HG02642 (cell line): Measurements from ENCODE around the gene KLHDC4.
"Not testable (repeated sequence)": the region's sequence is repeated elsewhere in the genome, so short reads cannot be mapped to it uniquely, and the experiment has no call there.

ENCODE experiments used
- ATAC-seq: cut with Tn5 transposase; IDR thresholded peaks from one replicate; pipeline ENCODE4 v1.9.1; 2021; ENCODE audit warnings: mild to moderate bottlenecking; ENCODE audit not compliant: unreplicated experiment, poor library complexity

Gene KLHDC4

GRCh38 chr16:87789437-87790291 is 23.9 kb upstream of the KLHDC4 start:
- no peak for ATAC-seq

DNA sequence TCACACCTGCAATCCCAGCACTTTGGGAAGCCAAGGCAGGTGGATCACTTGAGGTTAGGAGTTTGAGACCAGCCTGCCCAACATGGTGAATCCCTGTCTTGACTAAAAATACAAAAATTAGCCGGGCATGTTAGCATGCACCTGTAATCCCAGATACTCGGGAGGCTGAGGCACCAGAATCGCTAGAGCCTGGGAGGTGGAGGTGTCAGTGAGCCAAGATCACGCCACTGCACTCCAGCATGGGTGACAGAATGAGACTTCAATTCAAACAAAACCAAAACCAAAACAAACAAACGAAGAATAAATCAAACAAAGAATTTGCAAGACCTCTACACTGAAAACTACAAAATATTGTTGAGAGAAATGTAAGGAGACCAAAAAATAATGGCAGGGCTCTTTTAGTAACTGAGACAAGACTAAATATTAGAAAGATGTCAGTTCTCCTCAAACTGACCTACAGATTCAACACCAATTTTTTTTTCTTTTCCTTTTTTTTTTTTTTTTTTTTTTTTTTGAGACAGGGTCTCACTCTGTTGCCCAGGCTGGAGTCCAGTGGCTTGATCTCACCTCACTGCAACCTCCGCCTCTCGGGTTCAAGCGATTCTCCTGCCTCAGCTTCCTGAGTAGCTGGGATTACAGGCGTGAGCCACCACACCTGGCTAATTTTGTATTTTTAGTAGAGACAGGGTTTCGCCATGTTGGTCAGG is 23.1 kb upstream of the KLHDC4 start:
- ATAC-seq: not testable (repeated sequence)

DNA sequence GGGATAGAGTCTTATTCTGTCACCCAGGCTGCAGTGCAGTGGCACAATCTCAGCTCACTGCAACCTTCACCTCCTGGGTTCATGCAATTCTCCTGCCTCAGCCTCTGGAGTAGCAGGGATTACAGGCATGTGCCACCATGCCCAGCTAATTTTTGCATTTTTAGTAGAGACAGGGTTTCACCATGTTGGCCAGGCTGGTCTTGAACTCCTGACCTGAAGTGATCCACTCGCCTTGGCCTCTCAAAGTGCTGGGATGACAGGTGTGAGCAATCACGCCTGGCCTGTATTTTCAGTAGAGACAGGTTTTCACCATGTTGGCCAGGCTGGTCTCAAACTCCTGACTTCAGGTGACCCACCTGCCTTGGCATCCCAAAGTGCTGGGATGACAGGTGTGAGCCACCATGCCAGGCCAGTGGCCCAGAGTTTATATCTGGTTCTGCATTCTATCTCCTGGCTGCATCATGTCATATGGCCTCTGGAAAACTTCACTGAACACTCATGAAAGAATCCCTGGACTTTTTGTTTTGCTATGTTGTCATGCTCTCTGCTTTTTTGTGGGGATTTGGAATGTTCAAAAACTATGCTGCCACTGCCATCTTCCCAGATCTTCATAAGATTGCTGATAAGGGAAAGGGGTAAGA is 21.8 kb upstream of the KLHDC4 start:
- not testable (repeated sequence) for ATAC-seq

GRCh38 chr16:87784812-87785211 is 19.0 kb upstream of the KLHDC4 start:
- ATAC-seq: no peak

DNA sequence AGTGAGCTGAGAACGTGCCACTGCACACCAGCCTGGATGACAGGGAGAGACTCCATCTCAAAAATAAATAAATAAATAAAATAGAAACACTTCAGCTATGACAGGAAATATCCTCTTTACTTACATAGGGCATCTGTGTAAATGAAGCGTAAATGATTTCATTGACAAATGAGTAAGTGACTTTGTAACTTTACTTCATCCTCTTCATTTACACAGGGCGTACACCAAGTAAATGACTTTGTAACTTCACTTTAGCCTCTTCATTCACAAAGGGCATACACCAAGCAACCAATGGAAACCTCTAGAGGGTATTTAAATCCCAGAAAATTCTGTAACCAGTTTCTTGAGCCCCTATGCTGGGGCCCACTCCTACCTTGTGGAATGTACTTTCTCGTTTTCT is 16.2 kb upstream of the KLHDC4 start:
- no peak for ATAC-seq

- ATAC-seq: no peak
Observed at GRCh38 chr16:87780385-87780989, 14.7 kb upstream of the KLHDC4 start.

DNA sequence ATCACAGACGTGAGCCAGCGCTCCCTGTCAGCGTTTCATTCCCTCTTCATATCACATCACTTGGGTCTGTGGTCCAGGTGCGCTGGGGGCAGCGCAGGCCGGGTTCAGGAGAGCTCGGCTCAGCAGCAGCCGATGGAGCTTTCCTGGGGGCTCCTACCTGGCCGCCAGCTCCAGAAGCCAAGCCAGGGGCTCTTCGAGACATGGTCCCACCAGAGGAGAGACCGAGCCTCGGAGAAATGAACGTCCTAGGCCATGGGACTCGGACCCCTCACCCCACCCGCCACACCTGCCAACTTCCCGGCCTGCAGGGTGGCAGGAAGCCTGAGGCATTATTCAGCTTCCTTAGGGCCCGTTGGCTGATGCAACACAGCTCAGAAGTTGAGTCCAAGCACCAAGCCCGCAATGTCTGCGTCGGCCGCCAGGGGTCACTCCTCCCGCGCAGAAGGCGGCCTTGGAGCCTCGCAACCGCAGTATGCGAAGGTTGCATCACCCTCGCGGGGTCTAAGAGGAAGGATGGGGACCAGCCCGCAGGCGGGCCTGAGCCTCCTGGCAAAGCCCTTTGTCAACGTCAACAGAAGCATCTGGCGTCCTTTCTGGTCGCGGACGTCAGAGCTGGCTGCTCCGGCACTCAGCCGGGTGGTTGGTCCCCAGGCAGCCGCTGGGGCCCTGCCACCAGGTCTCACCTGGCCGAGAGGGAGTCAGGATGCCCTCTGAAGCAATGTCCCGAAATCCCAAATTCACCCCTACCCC is 13.2 kb upstream of the KLHDC4 start:
- peak; percentile 55 for ATAC-seq

DNA sequence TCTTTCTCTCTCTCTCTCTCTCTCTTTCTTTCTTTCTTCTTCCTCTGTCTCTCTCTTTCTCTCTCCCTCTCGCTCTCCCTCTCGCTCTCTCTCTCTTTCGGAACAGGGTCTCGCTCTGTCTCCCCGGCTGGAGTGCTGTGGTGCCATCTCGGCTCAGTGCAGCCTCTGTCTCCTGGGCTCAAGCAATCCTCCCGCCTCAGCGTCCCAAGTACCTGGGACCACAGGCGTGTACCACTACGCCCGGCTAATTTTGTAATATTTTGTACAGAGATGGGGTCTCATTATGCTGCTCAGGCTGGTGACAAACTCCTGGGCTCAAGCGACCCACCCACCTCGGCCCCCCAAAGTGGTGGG is 12.7 kb upstream of the KLHDC4 start:
- ATAC-seq: no peak

- ATAC-seq: not testable (repeated sequence)
Observed at GRCh38 chr16:87773836-87774235, 8.1 kb upstream of the KLHDC4 start.

GRCh38 chr16:87767456-87767855 is 1.7 kb upstream of the KLHDC4 start:
- ATAC-seq: not testable (repeated sequence)

DNA sequence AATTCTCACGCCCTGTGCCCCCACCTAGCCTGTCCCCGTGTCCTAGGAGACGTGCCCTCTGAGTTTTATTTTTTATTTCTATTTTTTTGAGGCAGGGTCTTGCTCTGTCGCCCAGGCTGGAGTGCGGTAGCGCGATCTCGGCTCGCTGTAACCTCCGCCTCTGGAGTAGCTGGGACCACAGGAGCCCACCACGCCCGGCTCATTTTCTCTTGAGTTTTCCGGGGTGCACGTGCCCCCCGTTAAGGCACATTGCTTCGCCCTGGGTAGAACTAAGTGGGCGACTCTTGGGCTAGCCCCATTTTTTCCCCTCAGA is 655 bp upstream of the KLHDC4 start:
- no peak for ATAC-seq

DNA sequence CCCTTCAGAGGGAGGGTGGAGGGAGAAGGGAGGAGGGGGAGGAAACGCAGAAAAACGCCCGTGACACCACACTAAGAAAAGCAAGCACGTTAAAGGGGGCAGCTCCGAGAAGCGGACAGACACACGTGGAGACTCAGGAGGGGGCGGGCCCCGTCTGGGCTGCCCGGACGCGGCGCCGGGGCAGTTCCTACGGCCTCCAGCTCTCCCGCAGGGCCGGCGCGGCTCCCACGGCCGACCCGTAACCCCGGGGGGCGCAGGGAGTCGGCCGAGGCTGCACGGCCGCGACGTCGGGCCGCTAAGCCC is 362 bp downstream of the KLHDC4 start:
- ATAC-seq: peak; percentile 52

DNA sequence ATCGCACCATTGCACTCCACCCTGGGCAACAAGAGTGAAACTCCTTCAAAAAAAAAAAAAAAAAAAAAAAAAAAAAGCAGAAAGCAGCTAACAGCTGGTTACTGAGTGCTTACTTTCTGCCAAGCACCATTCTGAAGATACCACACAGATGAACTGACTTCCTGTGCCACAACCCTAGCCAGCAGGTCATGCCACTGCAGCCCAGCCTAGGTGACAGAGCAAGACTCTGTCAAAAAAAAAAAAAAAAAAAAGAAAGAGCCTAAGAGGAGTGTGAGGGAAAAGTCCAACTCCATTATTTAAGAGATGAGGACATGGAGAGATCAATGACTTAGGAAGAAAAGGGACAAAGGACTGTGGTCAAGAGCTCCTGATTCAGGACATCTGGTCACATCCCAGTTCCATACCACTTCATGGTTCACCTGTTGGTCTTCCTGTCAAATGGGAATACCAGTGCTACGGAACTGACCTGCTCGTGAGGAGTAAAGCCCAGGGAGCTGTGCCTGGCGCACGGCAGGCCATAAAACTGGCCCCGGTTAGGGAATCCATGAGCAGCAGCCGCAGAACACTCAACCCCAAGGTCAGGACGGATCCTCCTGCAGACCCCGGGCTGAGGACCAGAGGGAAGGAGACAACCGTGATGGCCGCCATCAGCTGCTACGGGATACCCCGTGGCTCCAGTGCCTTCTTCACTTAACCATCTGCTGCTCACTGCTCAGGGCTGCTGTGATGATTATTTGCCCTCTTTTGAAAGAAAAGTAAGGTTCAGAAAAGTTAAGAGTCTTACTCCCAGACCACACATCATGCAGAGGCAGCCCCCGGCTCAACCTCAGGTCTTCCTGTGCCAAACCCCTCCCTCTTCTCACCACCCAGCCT is 950 bp downstream of the KLHDC4 start:
- ATAC-seq: no peak

DNA sequence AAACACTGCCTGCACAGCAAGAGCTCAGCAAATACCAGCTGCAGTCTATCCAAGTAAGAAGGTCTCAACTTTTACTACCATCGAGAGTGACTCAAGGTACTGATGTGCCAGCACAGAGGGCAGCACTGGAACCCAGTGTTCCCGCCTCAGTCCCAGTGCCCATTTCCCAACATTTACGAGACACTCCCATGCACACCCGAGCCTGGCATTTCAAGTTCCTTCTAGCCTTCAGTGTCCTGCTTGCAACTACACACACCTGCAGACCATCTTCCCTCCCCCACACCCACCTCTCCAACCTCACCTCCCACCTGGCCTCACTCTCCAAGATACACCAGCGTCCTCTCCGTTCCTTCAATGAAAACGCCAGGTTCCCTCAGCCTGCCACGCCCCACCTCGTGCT is 3.2 kb downstream of the KLHDC4 start:
- ATAC-seq: no peak

DNA sequence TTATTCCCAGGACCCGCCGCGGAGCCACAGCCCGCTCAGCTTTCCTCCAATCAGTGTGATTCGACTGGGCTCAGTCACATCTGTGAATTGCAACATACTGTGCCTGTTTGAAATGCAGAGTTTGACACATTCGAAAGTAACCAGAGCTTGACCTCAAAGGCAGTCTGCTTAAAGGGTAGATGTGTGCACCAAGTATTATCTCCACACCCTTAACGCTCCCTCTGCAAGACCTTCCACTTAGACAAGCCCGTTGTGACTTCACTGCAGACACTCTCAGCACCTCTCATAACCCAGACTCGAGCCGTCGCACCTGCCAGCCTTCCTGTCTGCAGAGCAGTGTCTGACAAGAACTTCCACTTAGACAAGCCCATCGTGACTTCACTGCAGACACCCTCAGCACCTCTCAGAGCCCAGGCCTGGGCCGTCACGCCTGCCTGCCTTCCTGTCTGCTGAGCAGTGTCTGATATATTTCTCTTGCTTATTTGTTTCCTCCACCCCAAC is 3.7 kb downstream of the KLHDC4 start:
- ATAC-seq: no peak

DNA sequence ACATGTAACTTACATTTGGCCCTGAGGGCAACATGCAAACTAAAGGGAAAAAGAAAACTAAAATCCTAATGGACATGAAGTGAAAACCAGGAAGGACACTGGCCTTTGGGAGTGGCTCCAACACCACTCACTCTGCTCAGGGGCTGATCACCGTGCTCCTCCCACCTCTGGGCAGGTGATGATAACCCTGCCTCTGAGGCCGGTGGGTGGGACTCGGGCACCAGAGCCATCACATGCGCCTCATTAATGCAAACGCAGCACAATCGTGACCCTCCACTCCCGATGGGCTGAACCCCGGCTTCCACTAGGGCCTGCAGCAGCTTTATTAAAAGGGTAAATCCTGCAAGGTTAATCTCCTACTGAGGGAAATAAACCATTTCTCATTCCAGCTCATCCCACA is 4.7 kb downstream of the KLHDC4 start:
- no peak for ATAC-seq

- no peak for ATAC-seq
Observed at GRCh38 chr16:87757841-87758426, 7.9 kb downstream of the KLHDC4 start.

- ATAC-seq: no peak
Observed at GRCh38 chr16:87754535-87754934, 11.3 kb downstream of the KLHDC4 start.
